ENCODE results near the gene GNS. TPM values are rescaled to one million over a fixed set of nuclear protein-coding genes. Genes with fewer than 3 reads are reported as not detected.
A peak's percentile ranks its signal among the peaks of the same experiment; 100 is the strongest.

Gene GNS
- total RNA-seq, 1 donor from 2014 or later, result 137 TPM

- no peak for DNase-seq (ENCODE audit: low spot score)
Measured at GRCh38 chr12:64674367-64674922, 84.8 kb downstream of the GNS start.

- DNase-seq (ENCODE audit: low spot score), result no peak
Measured at GRCh38 chr12:64673490-64674169, 85.6 kb downstream of the GNS start.

GRCh38 chr12:64672925-64673409 is 86.2 kb downstream of the GNS start:
- peak; percentile 63 for DNase-seq (ENCODE audit: low spot score)

GRCh38 chr12:64671681-64672080 is 87.5 kb downstream of the GNS start:
- DNase-seq (ENCODE audit: low spot score), result no peak

GRCh38 chr12:64670919-64671639 is 88.1 kb downstream of the GNS start:
- no peak for DNase-seq (ENCODE audit: low spot score)

- DNase-seq (ENCODE audit: low spot score), result no peak
Measured at GRCh38 chr12:64670019-64670418, 89.2 kb downstream of the GNS start.

- DNase-seq (ENCODE audit: low spot score), result no peak
Measured at GRCh38 chr12:64669270-64669842, 89.8 kb downstream of the GNS start.

GRCh38 chr12:64667793-64668192 is 91.4 kb downstream of the GNS start:
- no peak for DNase-seq (ENCODE audit: low spot score)

GRCh38 chr12:64666054-64666914 is 92.9 kb downstream of the GNS start:
- DNase-seq (ENCODE audit: low spot score), result no peak

GRCh38 chr12:64665514-64665913 is 93.7 kb downstream of the GNS start:
- no peak for DNase-seq (ENCODE audit: low spot score)

Other genes with a start within 250 kb of the GNS start
- gene RASSF3, start 148.9 kb downstream of the GNS start, total RNA-seq, result 42.6 TPM
- gene TBC1D30, start 65.2 kb upstream of the GNS start, total RNA-seq, result 24.2 TPM

Data from ureter (tissue), 1 donor.